ENCODE data around the gene GRPEL1. TPM values are rescaled to one million over a fixed set of nuclear protein-coding genes. Genes with fewer than 3 reads are reported as not detected.

Gene GRPEL1
- total and polyA plus RNA-seq, 2 of the 13 experiments (the other 11 are each of a cell fraction or from before 2014, with no cell fraction given) = 32.3 to 141 TPM

DNA sequence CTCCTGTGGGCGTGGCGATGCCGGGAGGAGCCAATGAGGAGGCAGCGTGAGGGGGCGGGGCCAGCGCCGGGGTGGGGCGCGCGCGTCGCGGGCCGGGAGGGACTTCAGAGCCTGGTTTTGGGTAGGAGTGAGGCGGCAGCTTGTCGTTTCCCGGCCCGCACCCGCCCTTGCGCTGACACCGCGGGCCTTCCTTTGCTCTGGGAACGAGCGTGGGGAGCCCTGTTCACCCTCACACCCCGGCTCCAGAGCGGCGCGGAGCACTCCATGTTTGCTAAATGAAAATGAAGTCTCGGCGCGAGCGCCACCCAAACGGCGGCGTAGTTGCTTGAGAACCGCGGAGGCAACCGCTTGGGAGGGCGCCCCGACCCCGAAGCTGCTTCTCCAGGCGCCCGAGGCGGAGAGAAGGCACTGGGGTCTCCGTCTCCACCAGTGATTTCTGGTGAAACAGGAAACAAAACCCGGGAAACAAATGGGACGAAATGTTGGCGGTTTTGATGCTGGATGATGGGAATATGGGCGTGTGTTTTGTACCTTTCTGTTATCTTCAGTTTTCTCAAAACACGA is 497 bp upstream of the GRPEL1 start (continued):
- TF ChIP-seq, protein P1, sequence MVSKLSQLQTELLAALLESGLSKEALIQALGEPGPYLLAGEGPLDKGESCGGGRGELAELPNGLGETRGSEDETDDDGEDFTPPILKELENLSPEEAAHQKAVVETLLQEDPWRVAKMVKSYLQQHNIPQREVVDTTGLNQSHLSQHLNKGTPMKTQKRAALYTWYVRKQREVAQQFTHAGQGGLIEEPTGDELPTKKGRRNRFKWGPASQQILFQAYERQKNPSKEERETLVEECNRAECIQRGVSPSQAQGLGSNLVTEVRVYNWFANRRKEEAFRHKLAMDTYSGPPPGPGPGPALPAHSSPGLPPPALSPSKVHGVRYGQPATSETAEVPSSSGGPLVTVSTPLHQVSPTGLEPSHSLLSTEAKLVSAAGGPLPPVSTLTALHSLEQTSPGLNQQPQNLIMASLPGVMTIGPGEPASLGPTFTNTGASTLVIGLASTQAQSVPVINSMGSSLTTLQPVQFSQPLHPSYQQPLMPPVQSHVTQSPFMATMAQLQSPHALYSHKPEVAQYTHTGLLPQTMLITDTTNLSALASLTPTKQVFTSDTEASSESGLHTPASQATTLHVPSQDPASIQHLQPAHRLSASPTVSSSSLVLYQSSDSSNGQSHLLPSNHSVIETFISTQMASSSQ (IDR thresholded peaks at IDR 0.05; ENCODE audit: low read depth) = no peak
- TF ChIP-seq, protein P1 (CRISPR knock-in tag; IDR thresholded peaks at IDR 0.05; ENCODE audit: borderline replicate concordance) = no peak
- no peak for TF ChIP-seq ELF3 (CRISPR knock-in tag; IDR thresholded peaks at IDR 0.05)
- TF ChIP-seq GATAD2A (CRISPR knock-in tag; IDR thresholded peaks at IDR 0.05) = no peak
- TF ChIP-seq ZMYM3 (CRISPR knock-in tag; IDR thresholded peaks at IDR 0.05) = no peak
- TF ChIP-seq DMTF1 (CRISPR knock-in tag; IDR thresholded peaks at IDR 0.05) = no peak
- no peak for TF ChIP-seq WIZ (CRISPR knock-in tag; IDR thresholded peaks at IDR 0.05)
- no peak for TF ChIP-seq ZNF501 (CRISPR knock-in tag; IDR thresholded peaks at IDR 0.05)
- no peak for TF ChIP-seq ZNF30 (CRISPR knock-in tag; IDR thresholded peaks at IDR 0.05)
- TF ChIP-seq ZSCAN5A (CRISPR knock-in tag; IDR thresholded peaks at IDR 0.05; ENCODE audit: borderline replicate concordance) = 0 out of 2 replicates have a peak, but pooled peaks have one; percentile 48
- TF ChIP-seq ZFX (CRISPR knock-in tag; IDR thresholded peaks at IDR 0.05; ENCODE audit: low read depth) = no peak; the same call in 1 of the 2 replicates
- TF ChIP-seq, protein P2, sequence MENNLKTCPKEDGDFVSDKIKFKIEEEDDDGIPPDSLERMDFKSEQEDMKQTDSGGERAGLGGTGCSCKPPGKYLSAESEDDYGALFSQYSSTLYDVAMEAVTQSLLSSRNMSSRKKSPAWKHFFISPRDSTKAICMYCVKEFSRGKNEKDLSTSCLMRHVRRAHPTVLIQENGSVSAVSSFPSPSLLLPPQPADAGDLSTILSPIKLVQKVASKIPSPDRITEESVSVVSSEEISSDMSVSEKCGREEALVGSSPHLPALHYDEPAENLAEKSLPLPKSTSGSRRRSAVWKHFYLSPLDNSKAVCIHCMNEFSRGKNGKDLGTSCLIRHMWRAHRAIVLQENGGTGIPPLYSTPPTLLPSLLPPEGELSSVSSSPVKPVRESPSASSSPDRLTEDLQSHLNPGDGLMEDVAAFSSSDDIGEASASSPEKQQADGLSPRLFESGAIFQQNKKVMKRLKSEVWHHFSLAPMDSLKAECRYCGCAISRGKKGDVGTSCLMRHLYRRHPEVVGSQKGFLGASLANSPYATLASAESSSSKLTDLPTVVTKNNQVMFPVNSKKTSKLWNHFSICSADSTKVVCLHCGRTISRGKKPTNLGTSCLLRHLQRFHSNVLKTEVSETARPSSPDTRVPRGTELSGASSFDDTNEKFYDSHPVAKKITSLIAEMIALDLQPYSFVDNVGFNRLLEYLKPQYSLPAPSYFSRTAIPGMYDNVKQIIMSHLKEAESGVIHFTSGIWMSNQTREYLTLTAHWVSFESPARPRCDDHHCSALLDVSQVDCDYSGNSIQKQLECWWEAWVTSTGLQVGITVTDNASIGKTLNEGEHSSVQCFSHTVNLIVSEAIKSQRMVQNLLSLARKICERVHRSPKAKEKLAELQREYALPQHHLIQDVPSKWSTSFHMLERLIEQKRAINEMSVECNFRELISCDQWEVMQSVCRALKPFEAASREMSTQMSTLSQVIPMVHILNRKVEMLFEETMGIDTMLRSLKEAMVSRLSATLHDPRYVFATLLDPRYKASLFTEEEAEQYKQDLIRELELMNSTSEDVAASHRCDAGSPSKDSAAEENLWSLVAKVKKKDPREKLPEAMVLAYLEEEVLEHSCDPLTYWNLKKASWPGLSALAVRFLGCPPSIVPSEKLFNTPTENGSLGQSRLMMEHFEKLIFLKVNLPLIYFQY (CRISPR knock-in tag; IDR thresholded peaks at IDR 0.05; ENCODE audit: borderline replicate concordance) = no peak; the same call in 1 of the 2 replicates
- TF ChIP-seq TMF1 (CRISPR knock-in tag; IDR thresholded peaks at IDR 0.05; ENCODE audit: low read depth) = no peak
- TF ChIP-seq ZNF354B (CRISPR knock-in tag; IDR thresholded peaks at IDR 0.05) = no peak
- no peak; the same call in 1 of the 2 replicates for TF ChIP-seq FOXC1 (CRISPR knock-in tag; IDR thresholded peaks at IDR 0.05; ENCODE audit: borderline replicate concordance)
- no peak; the same call in 1 of the 2 replicates for TF ChIP-seq HNF4A (CRISPR knock-in tag; IDR thresholded peaks at IDR 0.05)
- TF ChIP-seq IKZF4 (CRISPR knock-in tag; IDR thresholded peaks at IDR 0.05; ENCODE audit: borderline replicate concordance, low read depth, not compliant biosample characterization) = no peak
- TF ChIP-seq EHMT2 (IDR thresholded peaks at IDR 0.05; ENCODE audit: borderline replicate concordance, low read depth, low read length) = no peak

Measured in HepG2 (cell line).